Endodermal cell (in vitro differentiated cells): Measurements from ENCODE around the gene BRD1. TPM values are rescaled to one million over a fixed set of nuclear protein-coding genes. Genes with fewer than 3 reads are reported as not detected.

Experiments
- DNase-seq: peaks from one replicate; pipeline ENCODE4 v3.0.0-alpha.2; 2017
- H3K27ac ChIP-seq: 2 replicates; pipeline ENCODE4 v1.5.1; 2013; ENCODE audit warnings: mild to moderate bottlenecking, low read depth, low read length, moderate library complexity
- H3K27me3 ChIP-seq: 2 replicates; pipeline ENCODE4 v1.6.1; 2013; ENCODE audit warnings: mild to moderate bottlenecking, low read length, moderate library complexity; ENCODE audit not compliant: insufficient read depth, control insufficient read depth, poor library complexity, severe bottlenecking
- H3K36me3 ChIP-seq: 2 replicates; pipeline ENCODE4 v1.7.0; 2013; ENCODE audit warnings: mild to moderate bottlenecking, low read length, moderate library complexity; ENCODE audit not compliant: control insufficient read depth, insufficient read depth
- H3K4me1 ChIP-seq: one replicate; pipeline ENCODE4 v1.7.0; 2013; ENCODE audit warnings: low read length; ENCODE audit not compliant: control insufficient read depth, insufficient read depth
- H3K4me3 ChIP-seq: 2 replicates; pipeline ENCODE4 v1.5.1; 2013; ENCODE audit warnings: mild to moderate bottlenecking, low read length, moderate library complexity
- H3K9ac ChIP-seq: 2 replicates; pipeline ENCODE4 v1.6.1; 2013; ENCODE audit warnings: mild to moderate bottlenecking, low read length, moderate library complexity; ENCODE audit not compliant: poor library complexity, severe bottlenecking; ENCODE audit errors: extremely low read depth
- H3K9me3 ChIP-seq: 2 replicates; pipeline ENCODE4 v1.6.1; 2013; ENCODE audit warnings: mild to moderate bottlenecking, low read length, moderate library complexity; ENCODE audit not compliant: control insufficient read depth
- H3K27ac Mint-ChIP-seq: 2 replicates; pipeline ENCODE4 v1.8.0; 2020; ENCODE audit warnings: mixed read lengths
- H3K27me3 Mint-ChIP-seq: 2 replicates; pipeline ENCODE4 v1.8.0; 2021; ENCODE audit warnings: mild to moderate bottlenecking, mixed read lengths; ENCODE audit not compliant: insufficient read depth
- H3K36me3 Mint-ChIP-seq: 2 replicates; pipeline ENCODE4 v1.8.0; 2020; ENCODE audit warnings: low read depth, mixed read lengths
- H3K4me1 Mint-ChIP-seq: 2 replicates; pipeline ENCODE4 v1.8.0; 2020; ENCODE audit warnings: mixed read lengths
- H3K4me3 Mint-ChIP-seq: 2 replicates; pipeline ENCODE4 v1.8.0; 2020; ENCODE audit warnings: mild to moderate bottlenecking, moderate library complexity, mixed read lengths
- H3K9me3 Mint-ChIP-seq: 2 replicates; pipeline ENCODE4 v1.8.0; 2020; ENCODE audit warnings: mild to moderate bottlenecking, mixed read lengths
- WGBS, 2 experiments: methylation state at CpG; one replicate each; pipeline versions ENCODE4 v1.1.5 to v1.1.7; 2013; ENCODE audit warnings: missing lambda C conversion rate in 2 of 2, mixed read lengths in 1 of 2; ENCODE audit not compliant: insufficient coverage in 1 of 2, insufficient read length in 1 of 2; 5-methylcytosine and 5-hydroxymethylcytosine counted together
- total RNA-seq, 2 donors: library from RNA; stranded (reverse); fragmentation: NEBNext Ultra II Directional in 1 of 2; extraction: Animal tissue kit (Norgen Biotek cat#: 25700) in 1 of 2; gene quantifications; 2 replicates in 1 of 2; 3 replicates in 1 of 2; pipeline ENCODE4 v1.2.1, GENCODE V29; 2021
- TF ChIP-seq, protein P1 (sequence below): fragments of 200-600 bp; sonication (generic); conservative IDR thresholded peaks from 2 replicates; pipeline ENCODE4 v1.5.0; 2021; ENCODE audit warnings: antibody characterized with exemption, mild to moderate bottlenecking

The BRD1 gene
- total RNA-seq, 2 donors from 2014 or later: 49.5 to 54.9 TPM

- no peak overlapping the region for H3K27ac ChIP-seq
- no peaks in the 10 kb centered on the region for H3K4me1 ChIP-seq
- Mint-ChIP-seq H3K36me3 (peaks cover 79% of the 10 kb centered on the region), H3K4me3 (no peak overlapping the region), H3K27ac (peak overlapping the region; percentile 6), H3K27me3 (no peaks in the 10 kb centered on the region), H3K9me3 (no peaks in the 10 kb centered on the region), H3K4me1 (no peaks in the 10 kb centered on the region)
- H3K9ac ChIP-seq: no peak overlapping the region
- H3K9me3 ChIP-seq: no peaks in the 10 kb centered on the region
- 94 to 95% methylated on average over 4 to 10 of the region's 10 CpGs for WGBS, 2 experiments
- DNase-seq: no peak
- H3K36me3 ChIP-seq: peaks cover 81% of the 10 kb centered on the region
- no peaks in the 10 kb centered on the region for H3K27me3 ChIP-seq
- no peak overlapping the region for H3K4me3 ChIP-seq
- TF ChIP-seq, protein P1, sequence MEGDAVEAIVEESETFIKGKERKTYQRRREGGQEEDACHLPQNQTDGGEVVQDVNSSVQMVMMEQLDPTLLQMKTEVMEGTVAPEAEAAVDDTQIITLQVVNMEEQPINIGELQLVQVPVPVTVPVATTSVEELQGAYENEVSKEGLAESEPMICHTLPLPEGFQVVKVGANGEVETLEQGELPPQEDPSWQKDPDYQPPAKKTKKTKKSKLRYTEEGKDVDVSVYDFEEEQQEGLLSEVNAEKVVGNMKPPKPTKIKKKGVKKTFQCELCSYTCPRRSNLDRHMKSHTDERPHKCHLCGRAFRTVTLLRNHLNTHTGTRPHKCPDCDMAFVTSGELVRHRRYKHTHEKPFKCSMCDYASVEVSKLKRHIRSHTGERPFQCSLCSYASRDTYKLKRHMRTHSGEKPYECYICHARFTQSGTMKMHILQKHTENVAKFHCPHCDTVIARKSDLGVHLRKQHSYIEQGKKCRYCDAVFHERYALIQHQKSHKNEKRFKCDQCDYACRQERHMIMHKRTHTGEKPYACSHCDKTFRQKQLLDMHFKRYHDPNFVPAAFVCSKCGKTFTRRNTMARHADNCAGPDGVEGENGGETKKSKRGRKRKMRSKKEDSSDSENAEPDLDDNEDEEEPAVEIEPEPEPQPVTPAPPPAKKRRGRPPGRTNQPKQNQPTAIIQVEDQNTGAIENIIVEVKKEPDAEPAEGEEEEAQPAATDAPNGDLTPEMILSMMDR: no peak
These were observed 35.6 kb downstream of the BRD1 start for GRCh38 chr22:49792107-49792506.

GRCh38 chr22:49791682-49792081 is 36.0 kb downstream of the BRD1 start:
- Histone ChIP-seq H3K27ac (no peak overlapping the region), H3K27me3 (no peaks in the 10 kb centered on the region), H3K36me3 (peaks cover 81% of the 10 kb centered on the region), H3K9me3 (no peaks in the 10 kb centered on the region), H3K4me1 (no peaks in the 10 kb centered on the region), H3K4me3 (no peak overlapping the region), H3K9ac (no peak overlapping the region)
- DNase-seq: no peak
- Mint-ChIP-seq H3K27ac (peak overlapping the region; percentile 55), H3K36me3 (peaks cover 77% of the 10 kb centered on the region), H3K4me1 (no peaks in the 10 kb centered on the region), H3K27me3 (no peaks in the 10 kb centered on the region), H3K4me3 (no peak overlapping the region), H3K9me3 (no peaks in the 10 kb centered on the region)
- TF ChIP-seq, protein P1: no peak
- 94 to 95% methylated on average over 7 to 10 of the region's 10 CpGs for WGBS, 2 experiments

GRCh38 chr22:49790912-49791311 is 36.8 kb downstream of the BRD1 start:
- Mint-ChIP-seq H3K27me3 (no peaks in the 10 kb centered on the region), H3K36me3 (peaks cover 78% of the 10 kb centered on the region)
- WGBS, 2 experiments: 93 to 98% methylated on average over 11 to 16 of the region's 16 CpGs

More at GRCh38 chr22:49790912-49791311, 36.8 kb downstream of the BRD1 start:
- TF ChIP-seq, protein P1: no peak
- peak overlapping the region; percentile 82 for H3K27ac Mint-ChIP-seq
- Histone ChIP-seq H3K4me3 (no peak overlapping the region), H3K36me3 (peaks cover 84% of the 10 kb centered on the region), H3K9ac (no peak overlapping the region), H3K9me3 (no peaks in the 10 kb centered on the region), H3K27ac (no peak overlapping the region), H3K4me1 (no peaks in the 10 kb centered on the region), H3K27me3 (no peaks in the 10 kb centered on the region)
- H3K4me1 Mint-ChIP-seq: no peaks in the 10 kb centered on the region
- no peak for DNase-seq
- H3K4me3 Mint-ChIP-seq: no peak overlapping the region
- no peaks in the 10 kb centered on the region for H3K9me3 Mint-ChIP-seq
